ENCODE measurements around the gene APEH. TPM values are rescaled to one million over a fixed set of nuclear protein-coding genes. Genes with fewer than 3 reads are reported as not detected.

The APEH gene
- polyA plus RNA-seq, 2 of the 4 experiments (the other 2 are of a cell fraction): 60.8 to 64.9 TPM

DNA sequence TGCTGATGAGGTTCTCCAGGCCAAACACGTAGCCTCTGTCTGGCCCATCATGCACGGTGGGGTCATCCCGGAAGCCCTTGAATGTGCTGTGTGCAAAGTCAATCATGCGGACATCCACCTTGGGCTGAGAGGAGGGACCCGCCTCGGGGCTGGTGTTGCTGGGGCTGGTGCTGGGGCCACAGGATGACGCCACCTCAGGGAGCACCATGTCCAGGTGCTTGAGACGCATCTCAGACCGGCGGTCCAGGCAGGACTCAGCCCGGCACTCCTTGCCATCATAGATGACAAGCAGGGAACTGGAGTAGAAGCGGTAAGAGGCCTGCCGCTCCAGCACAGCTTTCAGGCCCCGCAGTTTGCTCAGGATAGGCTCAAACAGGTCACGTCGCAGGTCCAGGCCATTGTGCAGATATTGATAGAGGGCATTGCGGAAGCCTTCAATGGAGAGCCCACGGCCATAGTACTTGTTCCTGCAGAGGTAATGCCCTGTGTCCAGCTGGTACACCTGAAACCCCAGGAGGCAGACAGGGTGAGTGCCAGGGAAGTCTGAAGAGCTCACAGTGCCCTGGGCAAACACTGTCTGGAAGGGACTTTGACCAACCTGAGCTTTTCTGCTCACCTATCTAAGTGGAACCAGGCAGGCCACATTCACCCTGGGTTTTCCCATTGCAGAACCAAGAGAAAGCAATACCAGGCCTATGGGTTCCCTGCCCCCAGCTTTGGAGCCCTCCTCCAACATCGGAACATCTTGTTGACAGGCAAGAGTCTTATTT is 53.2 kb downstream of the APEH start:
- Histone ChIP-seq H3K27ac (no peak overlapping the region), H3K4me1 (peaks cover 13% of the 10 kb centered on the region), H3K4me3 (no peak overlapping the region), H3K9me3 (no peaks in the 10 kb centered on the region), H3K4me2 (no peak overlapping the region)
- DNase-seq (ENCODE audit: low read depth in 1 of 2, low spot score in 1 of 2) (no peak), ATAC-seq (no peak), FAIRE-seq (no peak)
- WGBS (ENCODE audit: missing lambda C conversion rate): 93% methylated on average over 12 of the region's 19 CpGs
- ChIA-PET CTCF (no interaction called here), POLR2A (no interaction called here)
- TF ChIP-seq EHF (CRISPR knock-in tag; IDR thresholded peaks at IDR 0.05) (no peak), PHF8 (IDR thresholded peaks at IDR 0.05; ENCODE audit: borderline replicate concordance, low read depth) (no peak), CBX8 (IDR thresholded peaks at IDR 0.05) (no peak), CTCF (IDR thresholded peaks at IDR 0.05) (no peak), HOXA7 (CRISPR knock-in tag; IDR thresholded peaks at IDR 0.05) (no peak), ZFP36 (IDR thresholded peaks at IDR 0.05; ENCODE audit: borderline replicate concordance, partially characterized antibody) (no peak), HEYL (CRISPR knock-in tag; IDR thresholded peaks at IDR 0.05) (no peak), EP300 (IDR thresholded peaks at IDR 0.05) (no peak), KDM5A (IDR thresholded peaks at IDR 0.05) (no peak), BHLHE40 (IDR thresholded peaks at IDR 0.05; ENCODE audit: low read depth, low read length) (no peak), RFX5 (IDR thresholded peaks at IDR 0.05) (no peak), HOXB5 (CRISPR knock-in tag; IDR thresholded peaks at IDR 0.05) (no peak), CBX2 (IDR thresholded peaks at IDR 0.05; ENCODE audit: borderline replicate concordance, low read depth) (no peak), BCL3 (IDR thresholded peaks at IDR 0.05) (no peak), CHD2 (IDR thresholded peaks at IDR 0.05; ENCODE audit: low read length, partially characterized antibody) (no peak)
- TF ChIP-seq, protein P1, sequence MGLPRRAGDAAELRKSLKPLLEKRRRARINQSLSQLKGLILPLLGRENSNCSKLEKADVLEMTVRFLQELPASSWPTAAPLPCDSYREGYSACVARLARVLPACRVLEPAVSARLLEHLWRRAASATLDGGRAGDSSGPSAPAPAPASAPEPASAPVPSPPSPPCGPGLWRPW (IDR thresholded peaks at IDR 0.05): no peak
- TF ChIP-seq, protein P2, sequence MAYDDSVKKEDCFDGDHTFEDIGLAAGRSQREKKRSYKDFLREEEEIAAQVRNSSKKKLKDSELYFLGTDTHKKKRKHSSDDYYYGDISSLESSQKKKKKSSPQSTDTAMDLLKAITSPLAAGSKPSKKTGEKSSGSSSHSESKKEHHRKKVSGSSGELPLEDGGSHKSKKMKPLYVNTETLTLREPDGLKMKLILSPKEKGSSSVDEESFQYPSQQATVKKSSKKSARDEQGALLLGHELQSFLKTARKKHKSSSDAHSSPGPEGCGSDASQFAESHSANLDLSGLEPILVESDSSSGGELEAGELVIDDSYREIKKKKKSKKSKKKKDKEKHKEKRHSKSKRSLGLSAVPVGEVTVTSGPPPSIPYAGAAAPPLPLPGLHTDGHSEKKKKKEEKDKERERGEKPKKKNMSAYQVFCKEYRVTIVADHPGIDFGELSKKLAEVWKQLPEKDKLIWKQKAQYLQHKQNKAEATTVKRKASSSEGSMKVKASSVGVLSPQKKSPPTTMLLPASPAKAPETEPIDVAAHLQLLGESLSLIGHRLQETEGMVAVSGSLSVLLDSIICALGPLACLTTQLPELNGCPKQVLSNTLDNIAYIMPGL (CRISPR knock-in tag; IDR thresholded peaks at IDR 0.05; ENCODE audit: borderline replicate concordance): no peak
- TF ChIP-seq, protein P3, sequence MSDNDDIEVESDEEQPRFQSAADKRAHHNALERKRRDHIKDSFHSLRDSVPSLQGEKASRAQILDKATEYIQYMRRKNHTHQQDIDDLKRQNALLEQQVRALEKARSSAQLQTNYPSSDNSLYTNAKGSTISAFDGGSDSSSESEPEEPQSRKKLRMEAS (IDR thresholded peaks at IDR 0.05): no peak
- TF ChIP-seq, protein P4, sequence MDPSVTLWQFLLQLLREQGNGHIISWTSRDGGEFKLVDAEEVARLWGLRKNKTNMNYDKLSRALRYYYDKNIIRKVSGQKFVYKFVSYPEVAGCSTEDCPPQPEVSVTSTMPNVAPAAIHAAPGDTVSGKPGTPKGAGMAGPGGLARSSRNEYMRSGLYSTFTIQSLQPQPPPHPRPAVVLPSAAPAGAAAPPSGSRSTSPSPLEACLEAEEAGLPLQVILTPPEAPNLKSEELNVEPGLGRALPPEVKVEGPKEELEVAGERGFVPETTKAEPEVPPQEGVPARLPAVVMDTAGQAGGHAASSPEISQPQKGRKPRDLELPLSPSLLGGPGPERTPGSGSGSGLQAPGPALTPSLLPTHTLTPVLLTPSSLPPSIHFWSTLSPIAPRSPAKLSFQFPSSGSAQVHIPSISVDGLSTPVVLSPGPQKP (IDR thresholded peaks at IDR 0.05; ENCODE audit: low read depth, low read length): no peak

GRCh38 chr3:49727924-49728361 is 53.8 kb downstream of the APEH start:
- no peak overlapping the region for H3K27ac ChIP-seq
- no peak for FAIRE-seq
- H3K4me1 ChIP-seq: peaks cover 7% of the 10 kb centered on the region
- 97% methylated on average over 15 of the region's 15 CpGs for WGBS (ENCODE audit: missing lambda C conversion rate)
- no peak overlapping the region for H3K4me3 ChIP-seq
- no peak overlapping the region for H3K4me2 ChIP-seq
- CTCF ChIA-PET: no interaction called here
- no peak for DNase-seq (ENCODE audit: low read depth in 1 of 2, low spot score in 1 of 2)
- no peak for ATAC-seq
- no peak for TF ChIP-seq KDM1A (IDR thresholded peaks at IDR 0.05; ENCODE audit: low read depth)
- no peak for TF ChIP-seq NPAS2 (CRISPR knock-in tag; IDR thresholded peaks at IDR 0.05; ENCODE audit: borderline replicate concordance)
- no peak for TF ChIP-seq ZNF302 (CRISPR knock-in tag; IDR thresholded peaks at IDR 0.05)
- no peak for TF ChIP-seq HOXB5 (CRISPR knock-in tag; IDR thresholded peaks at IDR 0.05)
- no peak for TF ChIP-seq EP300 (IDR thresholded peaks at IDR 0.05)
- TF ChIP-seq TFCP2L1 (CRISPR knock-in tag; IDR thresholded peaks at IDR 0.05): no peak
- no peak for TF ChIP-seq BCL3 (IDR thresholded peaks at IDR 0.05)
- no peak for TF ChIP-seq ZSCAN20 (CRISPR knock-in tag; IDR thresholded peaks at IDR 0.05)
- no peak for TF ChIP-seq RARB (CRISPR knock-in tag; IDR thresholded peaks at IDR 0.05)
- H3K9me3 ChIP-seq: no peaks in the 10 kb centered on the region
- POLR2A ChIA-PET: no interaction called here

All from A549 (cell line).